ENCODE results near the gene SORBS2.

DNA sequence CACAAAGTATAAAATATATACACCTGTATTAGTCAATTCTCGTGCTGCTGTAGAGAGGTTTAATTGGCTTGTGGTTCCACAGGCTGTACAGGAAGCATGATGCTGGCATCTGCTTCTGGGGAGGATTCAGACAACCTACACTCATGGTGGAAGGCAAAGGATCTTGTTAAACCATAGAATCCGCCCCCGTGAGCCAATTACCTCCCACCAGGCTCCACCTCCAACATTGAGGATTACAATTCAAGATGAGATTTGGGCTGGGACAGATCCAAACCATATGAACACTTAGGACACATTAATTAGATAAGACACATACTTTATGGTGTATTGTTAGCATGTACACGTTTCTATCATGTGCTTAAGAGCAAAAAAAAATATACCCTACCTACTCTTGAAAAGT, 22.1 kb upstream of the SORBS2 start:
- TF ChIP-seq CTCF (IDR thresholded peaks at IDR 0.05) (no peak), POLR2A (IDR thresholded peaks at IDR 0.05) (no peak)

Data from testis (tissue), 2 donors.